GM13977 (cell line): ENCODE results near the gene GLOD5.

ENCODE experiments used
- DNase-seq: peaks from one replicate; pipeline ENCODE4 v3.0.0; 2012; ENCODE audit warnings: low spot score
- CTCF ChIP-seq: IDR thresholded peaks from 2 replicates; pipeline ENCODE4 v1.5.1; 2012; ENCODE audit warnings: mild to moderate bottlenecking, control low read depth; ENCODE audit not compliant: insufficient read depth; ENCODE audit errors: extremely low read depth, missing control alignments
- in situ Hi-C: fragments of 300-500 bp; cut with MboI; formaldehyde crosslinking; loops from one replicate; pipeline ENCODE4 v1.12.0; 2022; ENCODE audit warnings: low sequenced_read_pairs, low pct_unique_long_range_greater_than_20kb, mixed read lengths, inconsistent platforms; ENCODE audit not compliant: unreplicated experiment

GLOD5 gene

DNA sequence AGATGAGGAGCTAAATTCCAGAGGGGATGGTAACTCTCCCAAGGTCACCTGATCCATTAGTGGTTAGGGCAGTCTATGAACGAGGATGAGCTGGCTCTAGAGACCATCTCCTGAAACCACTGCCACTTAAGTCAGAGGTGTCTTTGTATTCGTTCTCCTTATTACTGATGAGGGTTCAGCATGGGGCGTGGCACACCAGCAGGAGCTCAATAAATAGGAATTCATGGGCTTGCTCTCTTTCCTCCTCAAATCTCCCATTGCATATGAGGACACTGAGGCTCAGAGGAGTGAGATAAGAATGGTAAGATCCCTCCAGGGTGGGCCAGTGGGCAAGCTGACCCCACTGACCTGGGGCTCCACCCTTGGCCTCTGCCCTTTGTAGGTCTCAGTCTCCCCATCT, 23.2 kb downstream of the GLOD5 start:
- DNase-seq, result no peak
- in situ Hi-C loops, result no loop called here
- TF ChIP-seq CTCF, result no peak

GRCh38 chrX:48785186-48785539, 23.6 kb downstream of the GLOD5 start:
- in situ Hi-C loops, result no loop called here
- no peak for TF ChIP-seq CTCF
- no peak for DNase-seq

DNA sequence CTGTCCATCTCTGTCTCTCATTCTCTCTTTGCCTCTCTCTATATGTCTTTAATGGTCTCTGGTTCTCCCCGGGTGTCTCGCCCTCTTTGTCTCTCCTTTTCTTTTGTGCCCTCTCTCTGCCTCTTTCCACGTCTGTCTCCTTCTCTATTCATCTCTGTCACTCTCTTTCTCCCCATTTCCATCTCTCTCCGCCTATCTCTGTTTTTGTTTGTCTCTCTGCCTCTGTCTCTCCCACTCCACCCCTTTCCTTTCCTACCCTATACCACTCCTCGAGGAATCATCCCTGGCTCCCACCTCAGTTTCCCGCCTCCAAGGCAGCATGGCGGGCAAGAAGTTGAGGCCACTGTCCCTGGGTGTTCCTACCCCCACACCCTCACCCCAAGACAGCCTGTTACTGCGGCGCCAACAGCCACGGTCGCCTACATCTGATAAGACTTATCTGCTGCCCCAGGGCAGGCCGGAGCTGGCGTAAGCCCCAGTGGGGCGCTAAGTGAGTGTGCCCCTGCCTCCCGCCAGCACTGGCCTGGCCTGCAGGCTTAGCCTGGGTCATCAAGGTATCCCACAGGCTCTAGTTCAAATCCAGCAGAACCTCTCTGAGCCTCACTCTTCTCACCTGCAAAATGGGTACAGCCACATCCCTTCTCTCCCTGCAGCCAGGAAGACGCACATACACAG, 24.1 kb downstream of the GLOD5 start:
- TF ChIP-seq CTCF, result no peak
- in situ Hi-C loops, result no loop called here
- no peak for DNase-seq

GRCh38 chrX:48786341-48786800, 24.8 kb downstream of the GLOD5 start, which contains the start of gene GATA1:
Gene GATA1 (plus strand): TSS chrX:48786590. CDS start chrX:48791110, 4,520 bp downstream.
- in situ Hi-C loops, result no loop called here
- no peak for DNase-seq
- no peak for TF ChIP-seq CTCF

- TF ChIP-seq CTCF, result no peak
- no peak for DNase-seq
- in situ Hi-C loops, result no loop called here
Measured at GRCh38 chrX:48786825-48787504, 25.4 kb downstream of the GLOD5 start.

DNA sequence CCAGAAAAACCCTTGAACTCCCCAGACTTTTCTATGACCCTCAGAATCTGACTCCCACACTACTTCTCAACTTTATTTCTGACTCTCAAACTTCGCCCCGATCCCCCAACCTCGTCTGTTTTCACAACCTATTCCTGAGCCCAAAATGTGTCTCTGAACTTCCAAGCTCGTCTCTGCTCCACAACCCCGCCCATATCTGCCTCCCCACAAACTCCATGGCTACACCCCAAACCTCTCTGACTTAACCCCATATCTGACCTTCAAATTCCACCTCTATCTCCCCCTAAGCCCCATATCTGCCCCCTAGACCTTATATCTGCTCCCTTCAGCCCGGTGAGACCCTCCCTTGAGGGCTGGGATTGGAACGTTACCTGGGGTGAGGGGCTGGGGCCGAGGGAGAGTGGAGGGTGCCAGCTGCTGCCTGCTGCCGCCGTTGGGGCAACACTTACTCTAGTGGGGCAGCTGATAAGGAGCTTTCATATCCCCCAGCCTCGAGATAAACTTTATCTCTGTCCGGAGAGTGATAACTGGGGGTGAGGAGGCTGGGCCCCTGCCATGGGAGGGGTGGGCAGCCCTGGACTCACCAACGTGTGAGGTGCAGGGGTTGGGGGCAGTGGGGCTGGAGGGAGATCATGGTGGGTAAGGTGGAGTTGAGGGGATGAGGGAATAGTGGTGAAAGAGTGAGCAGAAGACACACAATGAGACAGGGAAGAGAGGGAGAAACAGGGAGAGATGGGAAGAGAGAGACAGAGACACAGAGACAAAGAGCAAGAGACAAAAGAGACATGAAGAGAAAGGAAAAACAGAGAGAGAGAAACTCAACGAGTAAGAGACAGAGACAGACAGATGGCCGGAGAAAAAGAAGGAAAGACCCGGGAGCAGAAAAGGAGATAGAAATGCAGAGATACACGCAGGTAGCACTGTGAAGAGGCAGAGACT, 26.2 kb downstream of the GLOD5 start:
- TF ChIP-seq CTCF, result no peak
- in situ Hi-C loops, result no loop called here
- no peak for DNase-seq
